Left lung (tissue), 10 donors: ENCODE data around the gene SWAP70. TPM values are rescaled to one million over a fixed set of nuclear protein-coding genes. Genes with fewer than 3 reads are reported as not detected.

Experiments used
- ATAC-seq: fragments of 200-7000 bp; cut with Tn5 transposase; one replicate; pipeline ENCODE4 v1.9.1; 2020; ENCODE audit warnings: moderate library complexity
- DNase-seq, 4 donors: peaks; one replicate each; pipeline ENCODE4 v3.0.0-alpha.2; 2013 to 2020
- H3K27ac ChIP-seq, 2 donors: fragments of 200-600 bp; sonication (generic) in 1 of 2; one replicate each; pipeline versions ENCODE4 v1.5.0 to v1.8.0; 2020 to 2021
- H3K27me3 ChIP-seq, 2 donors: fragments of 200-600 bp; sonication (generic) in 1 of 2; one replicate each; pipeline versions ENCODE4 v1.5.0 to v1.8.0; 2020 to 2021
- H3K36me3 ChIP-seq, 2 donors: fragments of 200-600 bp; sonication (generic) in 1 of 2; one replicate each; pipeline versions ENCODE4 v1.5.0 to v1.8.0; 2020 to 2021
- H3K4me1 ChIP-seq, 2 donors: fragments of 200-600 bp; one replicate each; pipeline ENCODE4 v1.8.0; 2021
- H3K4me3 ChIP-seq, 2 donors: fragments of 200-600 bp; sonication (generic) in 1 of 2; one replicate each; pipeline versions ENCODE4 v1.5.0 to v1.8.0; 2020 to 2021; ENCODE audit warnings: mild to moderate bottlenecking in 1 of 2
- H3K9me3 ChIP-seq, 2 donors: fragments of 200-600 bp; sonication (generic) in 1 of 2; one replicate each; pipeline versions ENCODE4 v1.5.0 to v1.8.0; 2020 to 2021
- CTCF ChIP-seq, 2 donors: fragments of 200-600 bp; sonication (generic) in 1 of 2; IDR thresholded peaks; one replicate each; pipeline versions ENCODE4 v1.5.0 to v1.8.0; 2021; ENCODE audit warnings: antibody characterized with exemption in 2 of 2
- intact Hi-C, 2 donors: fragments of 100-400 bp; cut with DNase I; formaldehyde crosslinking; loops; one replicate each; pipeline versions ENCODE4 v1.11.2 to v1.14.2; 2022
- polyA plus RNA-seq, 6 donors: library from polyadenylated mRNA; unstranded; fragments of 120-200 nt; gene quantifications; one replicate each; pipeline ENCODE4 v1.2.1, GENCODE V29; 2013; ENCODE audit not compliant: insufficient read length in 6 of 6
- total RNA-seq, 2 donors: library from RNA; stranded (reverse); fragmentation: NEBNext Ultra II Directional; extraction: Animal tissue kit (Norgen Biotek cat#: 25700); gene quantifications; one replicate each; pipeline ENCODE4 v1.2.1, GENCODE V29; 2021
- donor health status: DM: no; HTN: yes; CAD: no.
- donor health status: DM: no; HTN: no; CAD: no.

Gene SWAP70
- total and polyA plus RNA-seq, 8 donors, result 20.5 to 50.8 (median 26.1) TPM

- DNase-seq (no peak), ATAC-seq (no peak)
- peaks cover 0 to 11% of the 10 kb centered on the region in 2 donors for H3K36me3 ChIP-seq
- peak overlapping the region in 1 of 2 donors; percentile 81 for H3K27ac ChIP-seq
- H3K9me3 ChIP-seq, result no peaks in the 10 kb centered on the region
- H3K4me3 ChIP-seq, result no peak overlapping the region
- no peak for TF ChIP-seq CTCF (IDR thresholded peaks at IDR 0.05)
- no peaks in the 10 kb centered on the region for H3K27me3 ChIP-seq
- peaks cover 16 to 50% of the 10 kb centered on the region in 2 donors for H3K4me1 ChIP-seq
- intact Hi-C loops, result no loop called here
Observed at GRCh38 chr11:9717719-9718118, 53.8 kb downstream of the SWAP70 start.

GRCh38 chr11:9718147-9718546, 54.3 kb downstream of the SWAP70 start:
- H3K36me3 ChIP-seq, result peaks cover 0 to 11% of the 10 kb centered on the region in 2 donors
- peak overlapping the region in 1 of 2 donors; percentile 81 for H3K27ac ChIP-seq
- no peaks in the 10 kb centered on the region for H3K27me3 ChIP-seq
- no peak for TF ChIP-seq CTCF (IDR thresholded peaks at IDR 0.05)
- intact Hi-C loops, result no loop called here
- H3K9me3 ChIP-seq, result no peaks in the 10 kb centered on the region
- no peak overlapping the region for H3K4me3 ChIP-seq
- no peak for ATAC-seq
- peaks cover 16 to 50% of the 10 kb centered on the region in 2 donors for H3K4me1 ChIP-seq
- no peak for DNase-seq

- no peak overlapping the region for H3K4me3 ChIP-seq
- intact Hi-C loops, result no loop called here
- H3K36me3 ChIP-seq, result peaks cover 0 to 9% of the 10 kb centered on the region in 2 donors
- no peaks in the 10 kb centered on the region for H3K9me3 ChIP-seq
- peak in 1 of 4 donors; percentile 17 for DNase-seq
- H3K27me3 ChIP-seq, result no peaks in the 10 kb centered on the region
- peak overlapping the region; percentile 70 to 74 for H3K27ac ChIP-seq
- peak; percentile 64 for ATAC-seq
- peaks cover 16 to 47% of the 10 kb centered on the region in 2 donors for H3K4me1 ChIP-seq
- no peak for TF ChIP-seq CTCF (IDR thresholded peaks at IDR 0.05)
Observed at GRCh38 chr11:9719566-9720289, 55.9 kb downstream of the SWAP70 start.

GRCh38 chr11:9720290-9720630, 56.4 kb downstream of the SWAP70 start:
- peaks cover 0 to 6% of the 10 kb centered on the region in 2 donors for H3K36me3 ChIP-seq
- H3K4me1 ChIP-seq, result peaks cover 16 to 47% of the 10 kb centered on the region in 2 donors
- DNase-seq (no peak), ATAC-seq (peak; percentile 26)
- no peak for TF ChIP-seq CTCF (IDR thresholded peaks at IDR 0.05)
- no peaks in the 10 kb centered on the region for H3K9me3 ChIP-seq
- H3K4me3 ChIP-seq, result no peak overlapping the region
- intact Hi-C loops, result no loop called here
- no peaks in the 10 kb centered on the region for H3K27me3 ChIP-seq
- H3K27ac ChIP-seq, result peak overlapping the region; percentile 70 to 74

- Histone ChIP-seq H3K27ac (no peak overlapping the region), H3K9me3 (no peaks in the 10 kb centered on the region), H3K36me3 (peaks cover 0 to 5% of the 10 kb centered on the region in 2 donors), H3K4me3 (no peak overlapping the region), H3K4me1 (peaks cover 18 to 41% of the 10 kb centered on the region in 2 donors), H3K27me3 (no peaks in the 10 kb centered on the region)
- intact Hi-C loops, result no loop called here
- DNase-seq (no peak), ATAC-seq (no peak)
- no peak for TF ChIP-seq CTCF (IDR thresholded peaks at IDR 0.05)
Observed at GRCh38 chr11:9722023-9722422, 58.1 kb downstream of the SWAP70 start.
